ENCODE data around the gene TSC22D1.
"Not testable (repeated sequence)": the region's sequence is repeated elsewhere in the genome, so short reads cannot be mapped to it uniquely, and the experiment has no call there.

The TSC22D1 gene

GRCh38 chr13:44504116-44504515, 72.0 kb downstream of the TSC22D1 start:
- DNase-seq (ENCODE audit: low spot score): no peak

DNA sequence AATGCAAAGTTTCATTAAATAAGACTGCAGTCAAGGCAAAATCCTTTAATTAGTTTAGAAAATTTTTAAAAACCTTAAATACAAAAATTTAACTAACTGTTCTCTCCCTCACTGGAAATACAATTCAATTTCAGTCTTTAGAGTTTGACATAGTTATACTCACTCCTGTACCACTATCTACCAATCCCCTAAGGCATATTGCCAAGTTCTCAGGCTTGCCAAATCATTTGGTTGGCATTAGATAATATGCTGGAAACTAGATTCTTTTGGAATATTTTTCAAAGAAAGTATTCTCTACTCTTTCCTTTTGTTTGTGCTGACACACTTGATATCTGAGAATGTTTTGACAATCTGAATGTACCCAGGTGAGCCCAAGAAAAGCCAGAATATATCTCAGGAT, 77.2 kb downstream of the TSC22D1 start:
- DNase-seq (ENCODE audit: low spot score): no peak

GRCh38 chr13:44498502-44498901, 77.6 kb downstream of the TSC22D1 start:
- DNase-seq (ENCODE audit: low spot score): no peak

- DNase-seq (ENCODE audit: low spot score): no peak
These were observed 78.3 kb downstream of the TSC22D1 start for GRCh38 chr13:44497801-44498200.

- DNase-seq (ENCODE audit: low spot score): no peak
These were observed 82.8 kb downstream of the TSC22D1 start for GRCh38 chr13:44493213-44493812.

- DNase-seq (ENCODE audit: low spot score): no peak
These were observed 86.4 kb downstream of the TSC22D1 start for GRCh38 chr13:44489751-44490150.

DNA sequence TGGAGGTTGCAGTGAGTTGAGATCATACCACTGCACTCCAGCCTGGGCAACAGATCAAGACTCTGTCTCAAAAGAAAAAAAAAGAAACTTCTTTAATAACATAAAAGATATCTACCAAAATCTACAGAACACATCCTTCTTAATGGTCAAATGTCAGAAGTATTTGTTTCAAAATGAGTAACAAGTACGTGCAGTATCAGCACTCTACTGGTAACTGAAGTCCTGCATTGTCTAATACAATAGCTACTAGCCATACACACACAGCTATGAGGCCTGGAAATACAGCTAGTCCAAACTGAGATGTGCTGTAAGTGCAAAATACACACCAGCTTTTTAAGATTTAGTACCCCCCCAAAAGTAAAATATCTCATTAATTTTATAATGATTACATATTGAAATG, 88.1 kb downstream of the TSC22D1 start:
- no peak for DNase-seq (ENCODE audit: low spot score)

GRCh38 chr13:44484562-44485138, 91.5 kb downstream of the TSC22D1 start:
- no peak for DNase-seq (ENCODE audit: low spot score)

- DNase-seq (ENCODE audit: low spot score): no peak
These were observed 101.8 kb downstream of the TSC22D1 start for GRCh38 chr13:44474122-44474910.

GRCh38 chr13:44471686-44472085, 104.4 kb downstream of the TSC22D1 start:
- no peak for DNase-seq (ENCODE audit: low spot score)

- DNase-seq (ENCODE audit: low spot score): peak; percentile 62
These were observed 105.2 kb downstream of the TSC22D1 start for GRCh38 chr13:44470638-44471562.

GRCh38 chr13:44468874-44469273, 107.3 kb downstream of the TSC22D1 start:
- DNase-seq (ENCODE audit: low spot score): no peak

GRCh38 chr13:44465318-44465717, 110.8 kb downstream of the TSC22D1 start:
- DNase-seq (ENCODE audit: low spot score): no peak

DNA sequence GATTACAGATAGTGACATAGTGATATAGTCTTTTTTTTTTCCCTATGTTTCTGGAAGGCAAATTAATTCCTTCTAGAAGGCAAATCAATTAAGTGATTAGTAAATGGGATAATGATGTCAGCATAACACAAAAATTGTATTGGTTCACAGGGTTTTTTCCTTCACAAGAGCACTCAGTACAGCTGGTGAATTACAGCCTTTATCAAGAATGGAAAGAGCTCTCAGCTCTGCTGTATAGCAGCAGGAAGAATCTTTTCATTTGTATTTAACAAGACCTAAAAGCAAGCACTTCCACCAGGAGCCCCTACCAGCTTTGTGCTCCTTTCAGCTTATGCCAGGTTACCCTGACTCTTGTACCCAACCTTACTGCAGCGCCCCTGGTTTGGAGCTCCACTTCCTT, 111.7 kb downstream of the TSC22D1 start:
- DNase-seq (ENCODE audit: low spot score): no peak

DNA sequence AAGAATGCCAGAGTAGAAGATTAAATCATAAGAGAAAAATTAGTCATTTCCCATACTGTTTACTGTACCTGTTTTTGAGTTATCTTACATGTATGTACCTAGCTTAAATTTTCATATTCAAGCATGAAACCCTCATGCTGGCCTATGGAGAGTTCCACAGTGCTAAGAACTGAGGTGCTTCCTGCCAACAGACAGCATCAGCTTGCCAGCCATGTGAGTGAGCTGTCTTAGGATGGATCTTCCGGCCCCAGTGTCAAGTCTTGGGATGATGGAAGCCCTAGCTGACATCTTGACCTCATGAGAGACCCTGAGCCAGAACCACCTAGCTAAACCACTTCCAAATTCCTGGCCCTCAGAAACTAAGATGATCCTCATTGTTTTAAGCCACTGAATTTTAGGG, 112.4 kb downstream of the TSC22D1 start:
- DNase-seq (ENCODE audit: low spot score): no peak

- DNase-seq (ENCODE audit: low spot score): no peak
These were observed 116.5 kb downstream of the TSC22D1 start for GRCh38 chr13:44459674-44460073.

DNA sequence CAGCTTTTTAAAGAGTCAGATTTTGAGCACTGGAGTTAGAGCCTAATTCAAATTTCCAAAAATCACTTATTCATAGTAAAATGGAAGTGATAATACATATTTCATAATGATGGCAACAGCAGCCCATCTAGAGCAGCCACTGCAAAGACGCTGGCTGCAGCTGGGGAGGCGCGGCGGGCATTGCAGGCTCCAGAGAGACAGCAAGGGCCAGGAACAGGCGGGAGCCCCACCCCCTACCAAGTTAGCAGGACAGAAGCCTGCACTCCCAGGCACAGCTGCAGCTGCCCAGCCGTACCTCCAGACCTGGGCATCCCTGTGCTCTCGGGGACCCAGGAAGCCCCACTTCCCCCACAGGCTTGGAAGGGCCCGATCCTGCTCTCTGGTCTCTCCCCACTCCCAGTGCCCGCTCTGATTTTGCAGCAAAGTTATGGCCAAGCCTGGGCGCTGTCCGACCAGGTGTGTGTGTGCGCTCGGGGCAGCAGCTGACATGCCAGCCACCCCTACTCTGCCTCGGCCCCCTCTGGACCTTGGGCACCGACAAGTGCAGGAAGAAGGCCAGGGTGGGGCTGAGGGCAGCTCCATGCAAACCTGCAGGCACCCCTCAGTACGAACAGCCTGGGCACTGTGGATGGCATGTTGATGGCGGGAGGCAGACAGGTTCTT, 117.7 kb downstream of the TSC22D1 start:
- DNase-seq (ENCODE audit: low spot score): no peak

- not testable (repeated sequence) for DNase-seq (ENCODE audit: low spot score)
These were observed 119.9 kb downstream of the TSC22D1 start for GRCh38 chr13:44456212-44456611.

GRCh38 chr13:44455769-44456168, 120.4 kb downstream of the TSC22D1 start:
- no peak for DNase-seq (ENCODE audit: low spot score)

DNA sequence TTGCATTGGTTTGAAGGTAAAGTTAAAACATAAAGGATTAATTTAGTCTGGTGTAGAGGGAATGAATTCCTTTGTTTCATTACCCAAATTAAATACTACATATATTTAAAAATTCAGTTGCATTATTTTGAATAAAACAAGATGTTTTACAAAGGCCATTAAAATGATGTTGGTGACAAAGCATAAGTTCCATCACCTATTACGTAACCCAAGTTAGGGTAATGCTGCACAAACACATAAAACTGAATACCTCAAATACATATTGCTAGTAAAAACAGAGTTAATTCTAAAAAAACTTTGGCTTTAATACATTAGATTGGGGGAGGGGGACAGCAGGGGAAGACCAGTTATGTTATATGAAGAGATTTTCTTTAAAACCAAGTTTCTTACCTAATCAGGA, 122.2 kb downstream of the TSC22D1 start:
- no peak for DNase-seq (ENCODE audit: low spot score)

GRCh38 chr13:44453069-44453468, 123.1 kb downstream of the TSC22D1 start:
- DNase-seq (ENCODE audit: low spot score): no peak

DNA sequence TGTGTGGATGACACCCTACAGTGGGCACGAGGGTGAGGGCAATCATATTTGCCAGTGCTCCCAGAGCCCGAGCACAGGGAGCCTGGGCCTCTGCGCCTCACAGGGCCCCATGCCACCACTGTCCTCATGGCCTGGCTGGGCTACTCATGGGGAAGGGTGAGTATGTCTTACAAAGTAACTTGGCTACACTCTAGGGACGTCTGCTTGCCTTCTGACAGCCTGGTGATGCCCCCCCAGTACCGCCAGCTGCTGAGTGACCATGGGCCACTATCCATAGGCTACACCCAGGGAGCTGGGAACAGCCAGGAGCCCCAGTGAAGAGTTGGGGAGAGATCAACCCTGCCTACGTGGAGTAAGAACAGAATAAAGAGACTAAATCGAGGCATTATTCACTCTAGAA, 123.7 kb downstream of the TSC22D1 start:
- DNase-seq (ENCODE audit: low spot score): no peak
